Spleen (tissue), 11 donors: ENCODE results near the gene MFSD6L. TPM values are rescaled to one million over a fixed set of nuclear protein-coding genes. Genes with fewer than 3 reads are reported as not detected.

Source experiments
- DNase-seq: peaks from one replicate; pipeline ENCODE4 v3.0.0-alpha.2; 2020
- H3K27ac ChIP-seq, 8 donors: fragments of 200-600 bp; sonication (generic) in 7 of 8; 1 replicate in 4 of 8; 2 replicates in 4 of 8; pipeline versions ENCODE4 v1.5.0 to v1.8.0; 2016 to 2021; ENCODE audit warnings: inconsistent platforms in 4 of 8, mild to moderate bottlenecking in 4 of 8, moderate library complexity in 1 of 8
- H3K27me3 ChIP-seq, 7 donors: fragments of 200-600 bp; sonication (generic) in 6 of 7; replicated peaks in 1 of 7; 1 replicate in 4 of 7; 2 replicates in 3 of 7; pipeline versions ENCODE4 v1.5.0 to v1.8.0; 2016 to 2021; ENCODE audit warnings: inconsistent platforms in 3 of 7, mild to moderate bottlenecking in 1 of 7
- H3K36me3 ChIP-seq, 6 donors: fragments of 200-600 bp; sonication (generic) in 5 of 6; 1 replicate in 4 of 6; 2 replicates in 2 of 6; pipeline versions ENCODE4 v1.5.0 to v1.8.0; 2016 to 2021; ENCODE audit warnings: inconsistent platforms in 2 of 6
- H3K4me1 ChIP-seq, 6 donors: fragments of 200-600 bp; sonication (generic) in 5 of 6; 1 replicate in 3 of 6; 2 replicates in 3 of 6; pipeline versions ENCODE4 v1.5.0 to v1.8.0; 2016 to 2021; ENCODE audit warnings: inconsistent platforms in 3 of 6
- H3K4me3 ChIP-seq, 8 donors: fragments of 200-600 bp; sonication (generic) in 7 of 8; 1 replicate in 4 of 8; 2 replicates in 4 of 8; pipeline versions ENCODE4 v1.5.0 to v1.8.0; 2016 to 2021; ENCODE audit warnings: inconsistent platforms in 4 of 8, mild to moderate bottlenecking in 4 of 8, moderate library complexity in 2 of 8
- H3K9me3 ChIP-seq, 8 donors: fragments of 200-600 bp; sonication (generic) in 7 of 8; 1 replicate in 4 of 8; 2 replicates in 4 of 8; pipeline versions ENCODE4 v1.5.0 to v1.8.0; 2016 to 2021; ENCODE audit warnings: inconsistent platforms in 4 of 8
- POLR2A ChIP-seq, 3 donors: fragments of 450-650 bp; IDR thresholded peaks; one replicate each; pipeline ENCODE4 v1.5.1; 2017; ENCODE audit warnings: antibody characterized with exemption in 3 of 3, mild to moderate bottlenecking in 1 of 3
- POLR2AphosphoS5 ChIP-seq, 3 donors: sonication (generic); formaldehyde crosslinking; IDR thresholded peaks; one replicate each; pipeline ENCODE4 v1.5.1; 2017; ENCODE audit warnings: antibody characterized with exemption in 3 of 3
- WGBS, 5 donors: extraction: QIAGEN DNeasy Blood & Tissue Kit in 3 of 5; methylation state at CpG; one replicate each; pipeline versions ENCODE4 v1.1.5 to v1.1.7; 2013 to 2018; 5-methylcytosine and 5-hydroxymethylcytosine counted together
- intact Hi-C: fragments of 100-400 bp; cut with DNase I; formaldehyde crosslinking; loops from one replicate; pipeline ENCODE4 v1.15.0; 2023; ENCODE audit warnings: low total_unique reads
- polyA plus RNA-seq, 3 donors: library from polyadenylated mRNA; stranded (reverse); fragments of 200-250 nt; gene quantifications; one replicate each; pipeline ENCODE4 v1.2.1, GENCODE V29; 2013
- total RNA-seq, 7 donors: library from RNA; depleted of rRNA in 3 of 7; stranded (reverse); fragments of >200 nt in 3 of 7; fragmentation: NEBNext Ultra II Directional in 4 of 7; extraction: Animal tissue kit (Norgen Biotek cat#: 25700) in 4 of 7; gene quantifications; one replicate each; pipeline versions ENCODE4 v1.1.0 to v1.2.1, GENCODE V29; 2016 to 2021
- TF ChIP-seq, protein P1 (sequence below), 11 experiments: fragments of 200-600 bp in 7 of 11; fragments of 450-650 bp in 4 of 11; sonication (generic) in 4 of 11; IDR thresholded peaks in 8 of 11; conservative IDR thresholded peaks in 3 of 11; 1 replicate in 7 of 11; 2 replicates in 4 of 11; pipeline versions ENCODE4 v1.4.0 to v1.8.0; 2016 to 2021; ENCODE audit warnings: antibody characterized with exemption in 11 of 11, inconsistent platforms in 4 of 11, mild to moderate bottlenecking in 1 of 11
- donor health status: healthy with polysubstance abuse.
- donor health status: DM: no; HTN: no; CAD: no; lungs with moderate emphysema.
- donor health status: DM: no; HTN: no; CAD: no.
- donor health status: Bipolar disorder and iron deficiency.
- donor health status: healthy.
- donor health status: DM: no; HTN: no; CAD: no.
- donor health status: DM: yes; HTN: yes; CAD: no.

MFSD6L gene
- total and polyA plus RNA-seq, 10 donors: 0.12 to 1.0 (median 0.37) TPM

DNA sequence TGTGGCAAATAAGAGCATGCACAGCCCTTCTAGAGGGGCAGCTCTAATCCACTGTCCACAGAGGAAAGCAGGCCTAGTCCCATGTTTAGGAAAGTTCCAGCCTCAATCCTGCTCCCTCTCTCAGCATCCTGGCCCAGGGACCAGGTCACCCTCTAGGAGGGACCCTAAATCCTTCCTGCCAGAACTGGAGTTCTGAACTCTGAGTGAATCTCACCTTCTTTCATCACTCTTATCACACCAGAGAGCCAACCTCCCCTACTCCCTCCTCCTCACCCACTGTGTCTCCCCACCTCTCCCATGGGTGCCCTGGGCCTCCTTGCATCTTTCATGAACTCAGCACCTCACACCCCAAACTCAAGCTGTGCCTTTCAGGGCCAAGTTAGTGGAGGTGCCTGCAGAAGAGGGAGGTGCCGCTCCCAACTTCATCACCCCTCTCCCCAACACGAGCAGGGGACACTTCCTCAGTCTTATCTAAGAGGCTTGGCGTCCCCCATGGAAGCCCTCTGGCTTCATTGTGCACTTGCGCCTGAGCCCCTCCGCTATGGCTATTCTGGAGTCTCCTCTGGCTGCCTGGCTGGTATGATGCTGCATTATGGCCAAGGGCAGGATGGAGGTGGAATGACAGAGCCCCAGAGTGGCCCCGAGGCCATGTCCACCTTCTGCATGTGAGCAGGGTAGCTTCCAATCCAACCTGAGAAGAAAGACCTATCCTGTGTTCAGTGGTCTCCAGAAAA lies 36.6 kb upstream of the MFSD6L start:
- no peak for DNase-seq
- H3K27ac ChIP-seq: no peak overlapping the region
- peaks cover 0 to 22% (median 0%) of the 10 kb centered on the region in 7 donors for H3K27me3 ChIP-seq
- no peak for TF ChIP-seq POLR2AphosphoS5 (IDR thresholded peaks at IDR 0.05)
- TF ChIP-seq, protein P1, sequence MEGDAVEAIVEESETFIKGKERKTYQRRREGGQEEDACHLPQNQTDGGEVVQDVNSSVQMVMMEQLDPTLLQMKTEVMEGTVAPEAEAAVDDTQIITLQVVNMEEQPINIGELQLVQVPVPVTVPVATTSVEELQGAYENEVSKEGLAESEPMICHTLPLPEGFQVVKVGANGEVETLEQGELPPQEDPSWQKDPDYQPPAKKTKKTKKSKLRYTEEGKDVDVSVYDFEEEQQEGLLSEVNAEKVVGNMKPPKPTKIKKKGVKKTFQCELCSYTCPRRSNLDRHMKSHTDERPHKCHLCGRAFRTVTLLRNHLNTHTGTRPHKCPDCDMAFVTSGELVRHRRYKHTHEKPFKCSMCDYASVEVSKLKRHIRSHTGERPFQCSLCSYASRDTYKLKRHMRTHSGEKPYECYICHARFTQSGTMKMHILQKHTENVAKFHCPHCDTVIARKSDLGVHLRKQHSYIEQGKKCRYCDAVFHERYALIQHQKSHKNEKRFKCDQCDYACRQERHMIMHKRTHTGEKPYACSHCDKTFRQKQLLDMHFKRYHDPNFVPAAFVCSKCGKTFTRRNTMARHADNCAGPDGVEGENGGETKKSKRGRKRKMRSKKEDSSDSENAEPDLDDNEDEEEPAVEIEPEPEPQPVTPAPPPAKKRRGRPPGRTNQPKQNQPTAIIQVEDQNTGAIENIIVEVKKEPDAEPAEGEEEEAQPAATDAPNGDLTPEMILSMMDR (IDR thresholded peaks at IDR 0.05 in 8 of 11, conservative IDR thresholded peaks at IDR 0.05 in 3 of 11): no peak
- no peak for TF ChIP-seq POLR2A (IDR thresholded peaks at IDR 0.05)
- peaks cover 0 to 42% (median 0%) of the 10 kb centered on the region in 6 donors for H3K36me3 ChIP-seq
- H3K4me3 ChIP-seq: no peak overlapping the region
- no peaks in the 10 kb centered on the region for H3K4me1 ChIP-seq
- 90 to 97% (median 93%) methylated on average over 6 of the region's 6 CpGs for WGBS, 5 donors
- no peaks in the 10 kb centered on the region for H3K9me3 ChIP-seq
- intact Hi-C loops: no loop called here

DNA sequence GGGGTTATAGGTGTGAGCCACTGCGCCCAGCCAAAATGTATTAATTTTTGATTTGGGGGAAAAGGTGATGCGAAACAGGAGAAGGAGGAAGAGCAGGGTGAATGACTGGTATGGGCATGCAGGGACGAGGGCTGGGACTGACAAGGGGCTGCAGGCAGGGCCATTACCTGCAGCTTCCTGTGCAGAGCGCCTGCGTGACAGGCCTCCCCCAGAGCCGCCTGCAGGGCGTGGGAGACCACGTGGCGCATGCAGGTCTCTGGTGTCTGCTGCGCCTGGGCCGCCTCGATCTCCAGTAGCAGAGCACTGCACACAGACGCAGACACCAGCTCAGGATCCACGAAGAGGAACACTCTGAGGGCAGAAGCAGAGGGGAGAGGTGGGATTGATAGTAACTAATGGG lies 35.9 kb upstream of the MFSD6L start:
- DNase-seq: no peak
- intact Hi-C loops: no loop called here
- Histone ChIP-seq H3K9me3 (no peaks in the 10 kb centered on the region), H3K4me1 (no peaks in the 10 kb centered on the region), H3K36me3 (peaks cover 0 to 42% (median 0%) of the 10 kb centered on the region in 6 donors), H3K27ac (no peak overlapping the region), H3K4me3 (no peak overlapping the region), H3K27me3 (peaks cover 0 to 22% (median 0%) of the 10 kb centered on the region in 7 donors)
- 81 to 94% (median 89%) methylated on average over 14 of the region's 14 CpGs for WGBS, 5 donors
- TF ChIP-seq, protein P1 (IDR thresholded peaks at IDR 0.05 in 8 of 11, conservative IDR thresholded peaks at IDR 0.05 in 3 of 11): no peak
- TF ChIP-seq POLR2AphosphoS5 (IDR thresholded peaks at IDR 0.05) (no peak), POLR2A (IDR thresholded peaks at IDR 0.05) (no peak)

DNA sequence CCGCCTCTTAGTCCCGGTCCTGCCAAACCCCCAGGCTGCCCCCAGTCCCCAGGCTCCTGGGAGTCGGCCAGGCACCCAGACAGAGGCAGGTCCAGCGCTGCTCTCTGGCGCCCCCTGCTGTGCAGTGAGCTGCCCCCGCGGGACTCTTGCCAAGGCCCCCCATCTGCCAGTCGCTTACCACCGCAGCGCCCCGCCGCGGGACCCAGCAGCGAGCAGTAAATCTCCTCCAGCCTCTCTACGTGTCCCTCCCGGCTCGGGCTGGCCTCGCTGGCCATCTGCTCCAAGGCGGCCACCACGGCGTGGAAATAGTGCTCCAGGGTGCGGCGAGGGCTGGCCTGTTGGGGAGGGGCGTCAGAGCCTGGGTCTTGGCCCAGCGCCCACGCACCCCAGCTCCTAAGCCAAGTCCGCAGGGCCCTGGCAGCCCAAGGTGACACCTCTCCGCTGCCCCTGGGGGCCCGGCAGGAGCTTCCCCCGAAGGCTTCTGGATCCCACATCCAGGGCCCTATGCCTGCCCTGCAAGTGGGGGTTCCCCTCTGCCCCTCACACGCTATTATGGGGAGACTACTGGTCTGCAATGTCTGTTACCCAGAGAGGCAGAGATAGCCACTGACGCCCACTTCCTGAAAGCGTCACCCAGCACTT lies 33.7 kb upstream of the MFSD6L start:
- Histone ChIP-seq H3K9me3 (no peaks in the 10 kb centered on the region), H3K36me3 (peaks cover 0 to 34% (median 0%) of the 10 kb centered on the region in 6 donors), H3K27me3 (peaks cover 0 to 27% (median 0%) of the 10 kb centered on the region in 7 donors), H3K4me1 (no peaks in the 10 kb centered on the region), H3K27ac (no peak overlapping the region), H3K4me3 (no peak overlapping the region)
- 71 to 79% (median 76%) methylated on average over 22 to 33 of the region's 33 CpGs for WGBS, 5 donors
- intact Hi-C loops: no loop called here
- no peak for TF ChIP-seq POLR2AphosphoS5 (IDR thresholded peaks at IDR 0.05)
- TF ChIP-seq, protein P1 (IDR thresholded peaks at IDR 0.05 in 8 of 11, conservative IDR thresholded peaks at IDR 0.05 in 3 of 11): peak in 6 of 11 experiments; percentile 39 to 57 (median 53)
- DNase-seq: peak; percentile 83

DNA sequence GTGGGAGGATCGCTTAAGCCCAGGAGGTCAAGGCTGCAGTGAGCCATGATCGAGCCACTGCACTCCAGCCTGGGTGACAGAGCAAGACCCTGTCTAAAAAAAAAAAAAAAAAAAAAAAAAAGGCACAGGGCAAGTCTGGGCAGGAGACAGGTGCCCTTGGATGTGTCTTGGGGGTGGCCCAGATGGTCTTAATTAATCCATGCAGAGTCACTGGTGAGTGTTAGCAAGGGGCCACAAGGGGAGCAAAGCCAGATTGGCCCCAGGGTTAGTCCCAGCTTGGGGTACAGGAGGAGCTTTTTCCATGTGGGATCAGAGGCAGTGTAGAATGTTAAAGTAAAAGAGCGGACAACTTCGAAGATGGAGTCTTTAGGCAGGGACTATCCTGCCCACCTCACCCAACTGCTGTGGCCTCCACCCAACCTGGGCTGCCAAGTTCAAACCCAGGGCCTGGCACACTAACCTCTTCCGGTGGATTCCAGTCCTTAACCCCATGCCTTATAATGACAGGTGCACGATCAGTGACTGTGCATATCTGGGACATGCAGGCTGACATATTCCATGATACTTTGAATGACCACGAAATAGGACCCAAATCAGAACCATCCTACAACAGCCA lies 32.2 kb upstream of the MFSD6L start:
- 87 to 94% (median 88%) methylated on average over 7 of the region's 7 CpGs for WGBS, 5 donors
- Histone ChIP-seq H3K9me3 (no peaks in the 10 kb centered on the region), H3K36me3 (peaks cover 0 to 27% (median 0%) of the 10 kb centered on the region in 6 donors), H3K4me3 (no peak overlapping the region), H3K27ac (no peak overlapping the region), H3K4me1 (peaks cover 0 to 4% (median 0%) of the 10 kb centered on the region in 6 donors), H3K27me3 (peaks cover 0 to 22% (median 0%) of the 10 kb centered on the region in 7 donors)
- intact Hi-C loops: no loop called here
- DNase-seq: no peak
- TF ChIP-seq POLR2A (IDR thresholded peaks at IDR 0.05) (no peak), POLR2AphosphoS5 (IDR thresholded peaks at IDR 0.05) (no peak)
- TF ChIP-seq, protein P1 (IDR thresholded peaks at IDR 0.05 in 8 of 11, conservative IDR thresholded peaks at IDR 0.05 in 3 of 11): no peak
